Forelimb muscle (tissue), 1 donor: Measurements from ENCODE around the gene IQGAP1. TPM values are rescaled to one million over a fixed set of nuclear protein-coding genes. Genes with fewer than 3 reads are reported as not detected.

Experiments used
- DNase-seq: peaks from one replicate; pipeline ENCODE4 v3.0.0-alpha.2; 2013; ENCODE audit warnings: low read depth
- polyA plus RNA-seq: library from polyadenylated mRNA; unstranded; fragments of 120-200 nt; gene quantifications from one replicate; pipeline ENCODE4 v1.2.1, GENCODE V29; 2013; ENCODE audit not compliant: insufficient read length

Gene IQGAP1
- polyA plus RNA-seq, 1 donor: 66.5 TPM

- no peak for DNase-seq
Measured at GRCh38 chr15:90435652-90436337, 47.8 kb downstream of the IQGAP1 start.

- DNase-seq: no peak
Measured at GRCh38 chr15:90436952-90437351, 48.9 kb downstream of the IQGAP1 start.

- no peak for DNase-seq
Measured at GRCh38 chr15:90437516-90437915, 49.5 kb downstream of the IQGAP1 start.

GRCh38 chr15:90439946-90440345, 51.9 kb downstream of the IQGAP1 start:
- DNase-seq: no peak

- no peak for DNase-seq
Measured at GRCh38 chr15:90441027-90441426, 53.0 kb downstream of the IQGAP1 start.

- no peak for DNase-seq
Measured at GRCh38 chr15:90442423-90442822, 54.4 kb downstream of the IQGAP1 start.

DNA sequence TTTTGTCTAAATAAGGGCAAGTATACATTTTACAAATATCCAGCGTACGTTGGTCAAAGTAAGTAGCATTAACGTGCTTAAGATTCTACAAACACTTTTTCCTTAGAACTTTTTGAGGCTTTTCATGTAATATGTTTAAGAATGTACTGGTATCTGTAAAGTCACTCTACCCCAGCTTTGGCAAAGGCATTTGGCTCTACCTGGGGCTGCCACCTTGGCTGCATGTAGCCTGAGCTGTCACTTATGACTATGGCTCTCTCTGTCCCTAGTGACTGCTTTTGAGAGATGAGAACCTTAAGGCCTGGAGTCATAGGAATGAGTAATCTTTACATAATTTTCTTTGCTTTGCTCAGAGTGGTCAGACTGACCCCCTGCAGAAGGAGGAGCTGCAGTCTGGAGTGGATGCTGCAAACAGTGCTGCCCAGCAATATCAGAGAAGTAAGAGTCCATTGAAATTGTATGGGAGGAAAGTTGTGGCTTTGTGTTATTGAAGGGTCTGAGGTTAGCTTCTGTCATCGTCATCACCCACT, 61.2 kb downstream of the IQGAP1 start:
- DNase-seq: no peak

DNA sequence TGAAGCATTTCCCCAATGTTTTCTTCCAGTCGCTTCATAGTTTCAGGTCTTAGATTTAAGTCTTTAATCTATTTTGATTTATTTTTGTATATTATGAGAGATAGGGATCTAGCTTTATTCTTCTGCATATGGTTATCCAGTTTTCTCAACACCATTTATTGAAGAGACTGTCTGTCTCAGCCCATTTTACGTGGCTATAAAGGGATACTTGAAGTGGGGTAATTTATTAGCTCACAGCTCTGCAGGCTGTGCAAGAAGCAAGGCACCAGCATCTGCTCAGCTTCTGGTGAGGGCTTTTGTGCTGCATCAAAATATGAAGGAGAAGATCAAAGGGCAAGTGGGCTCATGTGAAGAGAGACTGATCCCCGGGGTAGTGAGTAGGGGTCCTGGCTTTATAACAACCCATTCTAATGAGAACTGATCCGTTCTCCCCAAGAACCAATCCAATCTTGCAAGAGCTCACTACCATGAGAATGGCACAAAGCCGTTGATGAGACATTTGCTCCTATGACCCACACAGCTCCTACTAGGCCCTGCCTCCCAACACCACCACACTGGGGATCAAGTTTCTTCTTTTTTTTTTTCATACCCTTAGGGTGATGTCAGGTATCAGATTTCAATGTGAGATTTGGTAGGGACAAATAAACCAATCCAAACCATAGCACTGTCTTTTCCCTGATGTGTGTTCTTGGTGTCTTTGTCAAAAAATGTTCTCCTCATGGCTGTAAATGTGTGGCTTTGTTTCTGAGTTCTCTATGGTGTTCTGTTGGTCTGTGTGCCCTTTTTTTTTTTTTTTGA, 63.2 kb downstream of the IQGAP1 start:
- no peak for DNase-seq

GRCh38 chr15:90456236-90456635, 68.2 kb downstream of the IQGAP1 start:
- no peak for DNase-seq

GRCh38 chr15:90458061-90458460, 70.0 kb downstream of the IQGAP1 start:
- no peak for DNase-seq

GRCh38 chr15:90459368-90459767, 71.3 kb downstream of the IQGAP1 start:
- DNase-seq: no peak

GRCh38 chr15:90460142-90460824, 72.2 kb downstream of the IQGAP1 start:
- no peak for DNase-seq

- DNase-seq: peak; percentile 24
Measured at GRCh38 chr15:90463381-90463780, 75.3 kb downstream of the IQGAP1 start.

GRCh38 chr15:90465140-90465929, 77.3 kb downstream of the IQGAP1 start:
- no peak for DNase-seq

DNA sequence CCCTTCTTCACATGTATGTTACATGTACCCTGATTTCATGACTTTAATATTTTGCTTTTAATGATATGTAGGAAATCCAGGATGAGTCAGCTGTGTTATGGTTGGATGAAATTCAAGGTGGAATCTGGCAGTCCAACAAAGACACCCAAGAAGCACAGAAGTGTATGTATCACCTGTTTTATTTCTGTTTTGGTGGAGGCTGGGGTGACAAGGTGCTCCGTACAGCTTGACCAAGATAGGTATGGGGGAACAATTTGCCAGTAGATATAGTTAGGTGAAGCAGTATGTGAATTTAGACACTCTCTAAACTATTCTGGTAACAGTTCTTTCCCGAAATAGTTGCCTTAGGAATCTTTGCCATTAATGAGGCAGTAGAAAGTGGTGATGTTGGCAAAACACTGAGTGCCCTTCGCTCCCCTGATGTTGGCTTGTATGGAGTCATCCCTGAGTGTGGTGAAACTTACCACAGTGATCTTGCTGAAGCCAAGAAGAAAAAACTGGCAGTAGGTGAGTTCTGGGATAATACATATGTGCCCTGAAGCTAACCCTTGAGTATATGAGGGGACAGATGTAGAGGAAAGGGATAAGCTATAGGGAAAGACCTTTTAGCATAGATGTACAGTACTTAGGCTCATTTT, 78.0 kb downstream of the IQGAP1 start:
- no peak for DNase-seq

DNA sequence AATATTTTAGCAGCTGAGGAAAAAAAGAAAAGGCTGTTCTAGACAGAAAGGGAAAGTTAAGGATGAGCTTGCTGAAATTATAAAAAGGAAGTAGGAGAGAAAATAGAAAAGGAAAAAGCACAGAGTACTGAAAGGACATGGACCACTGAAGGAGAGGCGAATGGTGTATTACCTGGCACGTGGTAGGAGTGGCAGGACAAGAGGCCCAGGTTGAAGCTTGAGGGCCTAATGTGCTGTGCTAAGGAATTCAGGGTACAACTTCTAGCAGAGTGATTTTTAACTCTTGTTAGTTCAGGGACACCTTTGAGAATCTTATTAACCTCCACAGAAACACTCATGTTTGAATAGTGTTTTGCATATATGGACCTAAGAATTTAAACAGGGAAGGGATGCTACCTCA, 81.7 kb downstream of the IQGAP1 start:
- DNase-seq: no peak

DNA sequence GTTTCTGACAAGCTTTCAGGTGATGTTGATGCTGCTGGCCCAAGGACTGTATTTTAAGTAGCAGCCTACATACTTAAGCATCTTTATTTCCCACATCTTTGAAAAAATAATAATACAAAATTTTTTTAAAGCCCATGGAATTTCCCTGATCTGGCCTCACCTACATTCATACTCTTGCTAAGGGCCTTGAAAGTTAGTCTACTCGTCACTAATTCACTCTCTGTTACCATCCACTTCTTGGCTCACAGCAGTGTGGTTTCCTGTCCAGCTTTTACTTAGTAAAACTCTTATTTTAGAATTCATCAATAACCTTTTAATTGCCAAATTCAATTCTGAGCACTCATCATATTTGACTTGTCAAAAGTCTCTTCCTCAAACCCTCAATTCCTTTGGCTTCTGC, 82.4 kb downstream of the IQGAP1 start:
- DNase-seq: no peak

- DNase-seq: no peak
Measured at GRCh38 chr15:90471126-90471525, 83.1 kb downstream of the IQGAP1 start.

DNA sequence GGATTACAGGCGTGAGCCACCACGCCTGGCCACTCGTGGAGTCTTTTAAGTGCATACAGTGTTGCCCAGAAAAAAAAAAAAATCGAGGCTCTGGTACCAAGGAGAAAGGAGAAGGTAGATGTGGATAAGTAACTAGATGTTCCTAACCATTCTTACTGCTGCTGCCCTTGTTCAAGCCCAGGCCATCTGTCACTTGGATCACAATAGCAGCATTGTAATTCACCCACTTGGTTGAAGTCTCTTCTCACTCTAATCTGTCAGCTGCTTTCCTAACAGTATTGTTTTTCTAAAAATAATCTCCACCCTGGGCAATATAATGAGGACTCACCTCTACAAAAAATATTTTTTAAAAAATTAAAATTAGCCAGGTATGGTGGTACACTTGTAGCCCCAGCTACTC, 83.7 kb downstream of the IQGAP1 start:
- no peak for DNase-seq

- DNase-seq: no peak
Measured at GRCh38 chr15:90478846-90479481, 90.9 kb downstream of the IQGAP1 start.

- DNase-seq: no peak
Measured at GRCh38 chr15:90479656-90480055, 91.6 kb downstream of the IQGAP1 start.
